RPMI7951 (cell line): ENCODE data around the gene PAX4. TPM values are rescaled to one million over a fixed set of nuclear protein-coding genes. Genes with fewer than 3 reads are reported as not detected.

Experiments used
- DNase-seq: peaks from one replicate; pipeline ENCODE4 v3.0.0-alpha.2; 2012; ENCODE audit warnings: low read depth
- total RNA-seq: library from RNA; depleted of rRNA; stranded (reverse); fragments of >200 nt; shearing (Covaris generic); gene quantifications from 2 replicates; pipeline ENCODE4 v1.2.3, GENCODE V29; 2014

Gene PAX4
- total RNA-seq, 1 experiment from 2014 or later = not detected

GRCh38 chr7:127629268-127629854, 11.4 kb upstream of the PAX4 start:
- no peak for DNase-seq

GRCh38 chr7:127628445-127628844, 10.5 kb upstream of the PAX4 start:
- no peak for DNase-seq

GRCh38 chr7:127625331-127625730, 7.4 kb upstream of the PAX4 start:
- DNase-seq = no peak

GRCh38 chr7:127620406-127621233, 2.7 kb upstream of the PAX4 start:
- no peak for DNase-seq

- no peak for DNase-seq
Observed at GRCh38 chr7:127619681-127620405, 1.9 kb upstream of the PAX4 start.

- DNase-seq = no peak
Observed at GRCh38 chr7:127618775-127619174, 833 bp upstream of the PAX4 start.

GRCh38 chr7:127616724-127617123, 1.2 kb downstream of the PAX4 start:
- no peak for DNase-seq

GRCh38 chr7:127612263-127612662, 5.7 kb downstream of the PAX4 start:
- DNase-seq = no peak

GRCh38 chr7:127609297-127609696, 8.6 kb downstream of the PAX4 start:
- DNase-seq = no peak

GRCh38 chr7:127608446-127608845, 9.5 kb downstream of the PAX4 start:
- no peak for DNase-seq

- no peak for DNase-seq
Observed at GRCh38 chr7:127600885-127601284, 17.1 kb downstream of the PAX4 start.

- no peak for DNase-seq
Observed at GRCh38 chr7:127598318-127598717, 19.6 kb downstream of the PAX4 start.

- DNase-seq = no peak
Observed at GRCh38 chr7:127595737-127596136, 22.2 kb downstream of the PAX4 start.

- no peak for DNase-seq
Observed at GRCh38 chr7:127594490-127594889, 23.5 kb downstream of the PAX4 start.

GRCh38 chr7:127592550-127592949, 25.4 kb downstream of the PAX4 start:
- DNase-seq = no peak

GRCh38 chr7:127591591-127591990, 26.4 kb downstream of the PAX4 start:
- no peak for DNase-seq

- DNase-seq = no peak
Observed at GRCh38 chr7:127591189-127591588, 26.8 kb downstream of the PAX4 start.

GRCh38 chr7:127589896-127590295, 28.0 kb downstream of the PAX4 start:
- no peak for DNase-seq

- peak; percentile 57 for DNase-seq
Observed at GRCh38 chr7:127588697-127589482, 29.1 kb downstream of the PAX4 start.

- DNase-seq = peak; percentile 81
Observed at GRCh38 chr7:127588019-127588696, 29.8 kb downstream of the PAX4 start, which contains the start of gene ARF5. TSS of gene ARF5 (plus strand) at chr7:127588411. CDS start at chr7:127588499, 88 bp downstream.

- no peak for DNase-seq
Observed at GRCh38 chr7:127587663-127588018, 30.3 kb downstream of the PAX4 start.
